ENCODE results near the gene WWOX.

Gene WWOX

DNA sequence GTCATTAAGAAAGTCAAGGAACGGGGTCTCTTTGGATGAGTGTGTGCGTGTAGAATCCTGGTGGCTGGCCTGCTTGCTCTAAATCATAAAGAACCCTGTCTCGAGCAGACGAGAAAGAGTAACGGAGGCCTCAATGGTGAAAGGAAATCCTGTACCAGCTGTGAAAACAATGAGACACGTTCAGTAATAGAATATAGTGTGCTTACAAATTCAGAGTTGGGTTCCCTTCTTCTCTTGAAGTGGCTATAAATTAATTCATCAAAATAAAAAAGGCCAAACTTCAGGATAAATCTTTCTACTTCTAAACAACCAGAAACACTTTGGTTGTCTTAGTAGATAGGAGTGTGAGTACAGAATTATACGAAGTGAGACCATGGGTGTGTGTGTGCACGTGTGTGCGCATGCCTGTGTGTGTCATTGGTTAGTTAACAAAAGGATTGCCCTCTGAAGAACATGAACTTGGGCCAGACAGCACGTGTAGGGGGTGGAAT is 48.5 kb downstream of the WWOX start:
- Histone ChIP-seq H4K8ac (ENCODE audit: low read depth, low read length) (no peak overlapping the region), H3K36me3 (ENCODE audit: control insufficient read depth, insufficient read depth, low read length) (no peaks in the 10 kb centered on the region), H3K9ac (ENCODE audit: low read length) (no peak overlapping the region), H3K4me2 (ENCODE audit: low read length) (no peak overlapping the region), H4K5ac (ENCODE audit: low read length) (no peak overlapping the region), H3K4me1 (ENCODE audit: control insufficient read depth, low read depth, low read length) (no peaks in the 10 kb centered on the region), H3K27ac (ENCODE audit: low read depth, low read length) (no peak overlapping the region), H3K56ac (ENCODE audit: low read length) (no peak overlapping the region), H2BK15ac (replicated peaks; ENCODE audit: low read depth) (no peak overlapping the region), H3K4ac (ENCODE audit: low read depth, low read length) (no peak overlapping the region), H3K27me3 (ENCODE audit: insufficient read depth, low read length, poor library complexity) (no peaks in the 10 kb centered on the region), H2BK5ac (ENCODE audit: low read length) (no peak overlapping the region), H3K4me3 (ENCODE audit: low read length) (no peak overlapping the region), H2AK5ac (ENCODE audit: low read length) (no peak overlapping the region), H3K23ac (ENCODE audit: low read length) (no peak overlapping the region), H2BK120ac (ENCODE audit: low read depth, low read length) (no peak overlapping the region), H3K79me1 (ENCODE audit: low read length) (no peaks in the 10 kb centered on the region), H3K18ac (ENCODE audit: low read length) (no peak overlapping the region), H3K79me2 (ENCODE audit: control insufficient read depth, insufficient read depth, low read length) (no peaks in the 10 kb centered on the region)
- DNase-seq: no peak
- no CpG with 5 or more reads among the region's 10 CpGs for WGBS (ENCODE audit: extremely low coverage, insufficient coverage, low lambda C conversion rate)

DNA sequence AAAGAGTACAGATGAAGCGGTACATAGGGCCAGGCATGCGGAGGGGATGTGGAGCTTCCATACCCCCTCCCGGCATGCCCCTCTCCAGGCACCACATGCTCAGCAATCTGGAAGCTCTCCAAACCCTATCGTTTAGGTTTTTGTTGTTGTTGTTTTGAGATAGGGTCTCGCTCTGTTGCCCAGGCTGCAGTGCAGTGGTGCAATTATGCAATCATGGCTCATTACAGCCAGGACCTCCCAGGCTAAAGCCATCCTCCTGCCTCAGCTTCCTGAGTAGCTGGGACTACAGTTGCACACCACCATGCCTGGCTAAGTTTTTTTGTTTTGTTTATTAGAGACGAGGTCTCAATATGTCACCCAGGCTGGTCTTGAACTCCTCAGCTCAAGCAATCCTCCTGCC is 50.8 kb downstream of the WWOX start:
- no CpG with 5 or more reads among the region's 6 CpGs for WGBS (ENCODE audit: extremely low coverage, insufficient coverage, low lambda C conversion rate)
- Histone ChIP-seq H3K27me3 (ENCODE audit: insufficient read depth, low read length, poor library complexity) (no peaks in the 10 kb centered on the region), H3K23ac (ENCODE audit: low read length) (no peak overlapping the region), H3K36me3 (ENCODE audit: control insufficient read depth, insufficient read depth, low read length) (no peaks in the 10 kb centered on the region), H4K5ac (ENCODE audit: low read length) (no peak overlapping the region), H3K18ac (ENCODE audit: low read length) (no peak overlapping the region), H3K27ac (ENCODE audit: low read depth, low read length) (no peak overlapping the region), H3K79me1 (ENCODE audit: low read length) (no peaks in the 10 kb centered on the region), H3K4me2 (ENCODE audit: low read length) (no peak overlapping the region), H2BK15ac (replicated peaks; ENCODE audit: low read depth) (no peak overlapping the region), H3K79me2 (ENCODE audit: control insufficient read depth, insufficient read depth, low read length) (no peaks in the 10 kb centered on the region), H2AK5ac (ENCODE audit: low read length) (no peak overlapping the region), H3K4me1 (ENCODE audit: control insufficient read depth, low read depth, low read length) (no peaks in the 10 kb centered on the region), H2BK5ac (ENCODE audit: low read length) (no peak overlapping the region), H4K8ac (ENCODE audit: low read depth, low read length) (no peak overlapping the region), H3K4ac (ENCODE audit: low read depth, low read length) (no peak overlapping the region), H3K56ac (ENCODE audit: low read length) (no peak overlapping the region), H3K9ac (ENCODE audit: low read length) (no peak overlapping the region), H3K4me3 (ENCODE audit: low read length) (no peak overlapping the region), H2BK120ac (ENCODE audit: low read depth, low read length) (no peak overlapping the region)
- no peak for DNase-seq

DNA sequence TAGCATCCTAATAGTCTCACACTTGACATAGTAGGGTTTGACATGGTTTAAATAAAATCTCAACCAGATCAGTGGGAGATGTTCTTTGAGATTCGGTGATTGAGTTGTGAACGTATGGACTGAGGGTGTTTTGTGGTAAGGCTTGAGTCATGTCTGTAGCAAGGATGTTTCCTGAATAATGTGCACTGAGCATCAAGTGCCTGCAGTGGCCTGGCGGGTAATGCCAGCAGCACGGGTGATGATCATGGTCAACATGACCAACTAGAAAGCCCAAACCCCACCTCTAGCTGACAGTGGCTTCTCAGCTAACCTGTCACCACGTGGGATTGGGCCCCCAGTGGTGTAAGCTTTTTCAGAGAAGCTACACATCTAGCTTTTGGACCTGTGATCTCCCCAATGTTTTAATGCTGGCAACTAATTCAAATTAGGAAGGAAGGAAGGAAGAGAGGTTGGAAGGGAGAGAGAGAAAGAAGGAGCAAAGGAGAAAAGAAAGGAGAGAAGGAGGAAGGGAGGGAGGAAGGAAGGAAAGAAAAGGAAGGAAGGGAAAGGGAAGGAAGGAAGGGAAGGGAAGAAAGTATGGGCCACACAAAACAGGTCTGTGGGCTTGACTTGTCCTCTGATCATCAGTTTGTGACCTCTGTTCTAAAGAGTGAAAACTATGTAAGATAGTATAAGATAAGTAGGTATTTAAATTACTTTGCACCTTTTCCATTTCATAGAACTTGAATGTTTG is 55.4 kb downstream of the WWOX start:
- no peak overlapping the region for H2BK5ac ChIP-seq (ENCODE audit: low read length)
- no peak for DNase-seq
- H4K8ac ChIP-seq (ENCODE audit: low read depth, low read length): no peak overlapping the region
- no peak overlapping the region for H4K5ac ChIP-seq (ENCODE audit: low read length)
- no peaks in the 10 kb centered on the region for H3K4me1 ChIP-seq (ENCODE audit: control insufficient read depth, low read depth, low read length)
- no peak overlapping the region for H3K4me2 ChIP-seq (ENCODE audit: low read length)
- H3K9ac ChIP-seq (ENCODE audit: low read length): no peak overlapping the region
- H3K18ac ChIP-seq (ENCODE audit: low read length): no peak overlapping the region
- H2BK120ac ChIP-seq (ENCODE audit: low read depth, low read length): no peak overlapping the region
- no peak overlapping the region for H3K56ac ChIP-seq (ENCODE audit: low read length)
- H3K4ac ChIP-seq (ENCODE audit: low read depth, low read length): no peak overlapping the region
- H2AK5ac ChIP-seq (ENCODE audit: low read length): no peak overlapping the region
- no peak overlapping the region for H2BK15ac ChIP-seq (replicated peaks; ENCODE audit: low read depth)
- no peak overlapping the region for H3K27ac ChIP-seq (ENCODE audit: low read depth, low read length)
- H3K23ac ChIP-seq (ENCODE audit: low read length): no peak overlapping the region
- WGBS (ENCODE audit: extremely low coverage, insufficient coverage, low lambda C conversion rate): no CpG with 5 or more reads among the region's 5 CpGs
- H3K79me2 ChIP-seq (ENCODE audit: control insufficient read depth, insufficient read depth, low read length): no peaks in the 10 kb centered on the region
- no peak overlapping the region for H3K4me3 ChIP-seq (ENCODE audit: low read length)
- no peaks in the 10 kb centered on the region for H3K79me1 ChIP-seq (ENCODE audit: low read length)
- no peaks in the 10 kb centered on the region for H3K27me3 ChIP-seq (ENCODE audit: insufficient read depth, low read length, poor library complexity)
- H3K36me3 ChIP-seq (ENCODE audit: control insufficient read depth, insufficient read depth, low read length): no peaks in the 10 kb centered on the region

DNA sequence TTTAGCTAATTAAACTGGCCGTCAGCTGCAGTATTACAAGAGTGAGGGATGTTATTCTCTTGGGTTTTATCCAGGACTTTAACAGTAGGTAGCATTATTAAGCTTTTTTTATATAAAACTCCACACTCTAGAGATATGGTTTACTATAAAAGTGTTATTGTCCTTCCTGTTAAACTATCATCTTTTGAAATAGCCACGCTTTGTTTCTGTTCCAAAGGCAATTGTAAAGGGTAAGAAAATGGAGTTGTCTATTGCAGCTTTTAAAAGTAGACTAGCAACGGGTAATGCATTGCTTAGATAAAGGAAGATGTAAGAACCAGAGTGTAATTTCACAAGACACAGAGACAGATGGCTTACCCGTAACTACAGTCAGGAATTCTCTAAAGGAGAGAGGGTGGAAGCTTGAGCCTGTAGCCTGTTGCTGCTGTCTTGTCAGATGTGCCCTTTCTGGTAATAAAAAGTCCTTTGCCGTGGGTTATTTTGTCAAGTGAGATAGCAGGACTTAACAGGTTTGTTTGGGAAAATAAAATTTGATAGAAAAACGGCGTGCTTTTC is 56.4 kb downstream of the WWOX start:
- no peak overlapping the region for H4K8ac ChIP-seq (ENCODE audit: low read depth, low read length)
- no peak overlapping the region for H4K5ac ChIP-seq (ENCODE audit: low read length)
- no peaks in the 10 kb centered on the region for H3K4me1 ChIP-seq (ENCODE audit: control insufficient read depth, low read depth, low read length)
- H3K79me1 ChIP-seq (ENCODE audit: low read length): no peaks in the 10 kb centered on the region
- no peak overlapping the region for H3K27ac ChIP-seq (ENCODE audit: low read depth, low read length)
- no CpG with 5 or more reads among the region's 7 CpGs for WGBS (ENCODE audit: extremely low coverage, insufficient coverage, low lambda C conversion rate)
- H3K9ac ChIP-seq (ENCODE audit: low read length): no peak overlapping the region
- DNase-seq: no peak
- no peaks in the 10 kb centered on the region for H3K79me2 ChIP-seq (ENCODE audit: control insufficient read depth, insufficient read depth, low read length)
- no peak overlapping the region for H2BK5ac ChIP-seq (ENCODE audit: low read length)
- no peak overlapping the region for H3K56ac ChIP-seq (ENCODE audit: low read length)
- no peak overlapping the region for H2BK120ac ChIP-seq (ENCODE audit: low read depth, low read length)
- H3K18ac ChIP-seq (ENCODE audit: low read length): no peak overlapping the region
- no peaks in the 10 kb centered on the region for H3K27me3 ChIP-seq (ENCODE audit: insufficient read depth, low read length, poor library complexity)
- H2AK5ac ChIP-seq (ENCODE audit: low read length): no peak overlapping the region
- H2BK15ac ChIP-seq (replicated peaks; ENCODE audit: low read depth): no peak overlapping the region
- no peak overlapping the region for H3K4me2 ChIP-seq (ENCODE audit: low read length)
- no peaks in the 10 kb centered on the region for H3K36me3 ChIP-seq (ENCODE audit: control insufficient read depth, insufficient read depth, low read length)
- no peak overlapping the region for H3K4ac ChIP-seq (ENCODE audit: low read depth, low read length)
- no peak overlapping the region for H3K4me3 ChIP-seq (ENCODE audit: low read length)
- no peak overlapping the region for H3K23ac ChIP-seq (ENCODE audit: low read length)

DNA sequence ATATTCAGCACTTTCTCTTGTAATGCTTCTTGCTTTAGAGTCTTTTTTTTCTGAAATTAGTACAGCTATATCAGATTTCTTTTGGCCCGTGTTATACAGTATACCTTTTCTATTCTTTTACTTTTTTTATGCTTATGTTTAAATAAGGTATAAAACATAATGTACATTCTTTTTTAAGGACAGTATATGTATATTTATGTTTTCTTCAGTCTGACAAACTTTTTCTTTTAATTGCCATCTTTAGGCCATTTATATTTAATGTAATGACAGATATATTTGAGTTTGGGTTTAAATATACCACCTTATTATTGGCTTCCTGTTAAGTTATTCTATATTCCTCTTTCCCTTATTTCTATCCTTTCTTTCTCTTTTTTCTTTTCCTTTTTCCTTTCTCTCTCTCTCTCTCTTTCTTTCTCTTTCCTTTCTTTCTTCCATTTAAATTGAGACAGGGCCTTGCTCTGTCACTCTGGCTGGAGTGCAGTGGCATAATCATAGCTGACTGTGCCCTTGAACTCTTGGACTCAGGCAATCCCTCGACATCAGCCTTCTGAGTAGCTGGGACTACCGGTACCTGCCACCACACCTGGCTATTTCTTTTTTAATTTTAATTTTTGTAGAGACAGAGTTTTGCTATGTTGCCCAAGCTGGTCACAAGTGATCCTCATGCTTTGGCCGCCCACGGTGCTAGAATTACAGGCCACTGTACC is 61.7 kb downstream of the WWOX start:
- no peaks in the 10 kb centered on the region for H3K79me1 ChIP-seq (ENCODE audit: low read length)
- no CpG with 5 or more reads among the region's 5 CpGs for WGBS (ENCODE audit: extremely low coverage, insufficient coverage, low lambda C conversion rate)

More for the DNA sequence above, 61.7 kb downstream of the WWOX start:
- no peak overlapping the region for H3K18ac ChIP-seq (ENCODE audit: low read length)
- no peaks in the 10 kb centered on the region for H3K79me2 ChIP-seq (ENCODE audit: control insufficient read depth, insufficient read depth, low read length)
- no peak overlapping the region for H3K56ac ChIP-seq (ENCODE audit: low read length)
- DNase-seq: no peak
- H4K8ac ChIP-seq (ENCODE audit: low read depth, low read length): no peak overlapping the region
- no peak overlapping the region for H2BK15ac ChIP-seq (replicated peaks; ENCODE audit: low read depth)
- no peak overlapping the region for H2BK120ac ChIP-seq (ENCODE audit: low read depth, low read length)
- H3K36me3 ChIP-seq (ENCODE audit: control insufficient read depth, insufficient read depth, low read length): no peaks in the 10 kb centered on the region
- H3K4me2 ChIP-seq (ENCODE audit: low read length): no peak overlapping the region
- H3K9ac ChIP-seq (ENCODE audit: low read length): no peak overlapping the region
- no peak overlapping the region for H2AK5ac ChIP-seq (ENCODE audit: low read length)
- no peak overlapping the region for H3K4me3 ChIP-seq (ENCODE audit: low read length)
- H3K27me3 ChIP-seq (ENCODE audit: insufficient read depth, low read length, poor library complexity): no peaks in the 10 kb centered on the region
- no peak overlapping the region for H3K4ac ChIP-seq (ENCODE audit: low read depth, low read length)
- no peak overlapping the region for H4K5ac ChIP-seq (ENCODE audit: low read length)
- no peak overlapping the region for H3K27ac ChIP-seq (ENCODE audit: low read depth, low read length)
- H3K23ac ChIP-seq (ENCODE audit: low read length): no peak overlapping the region
- H3K4me1 ChIP-seq (ENCODE audit: control insufficient read depth, low read depth, low read length): no peaks in the 10 kb centered on the region
- no peak overlapping the region for H2BK5ac ChIP-seq (ENCODE audit: low read length)

Data from mesendoderm (in vitro differentiated cells).